VCaP (cell line): ENCODE data around the gene KCNQ1OT1.

Source experiments
- H3K27ac ChIP-seq: fragments of 450-650 bp; 2 replicates; pipeline ENCODE4 v1.5.1; 2017
- TF ChIP-seq, protein P1 (sequence below): fragments of 450-650 bp; conservative IDR thresholded peaks from 2 replicates; pipeline ENCODE4 v1.5.1; 2017; ENCODE audit warnings: mild to moderate bottlenecking, moderate library complexity

Gene KCNQ1OT1

DNA sequence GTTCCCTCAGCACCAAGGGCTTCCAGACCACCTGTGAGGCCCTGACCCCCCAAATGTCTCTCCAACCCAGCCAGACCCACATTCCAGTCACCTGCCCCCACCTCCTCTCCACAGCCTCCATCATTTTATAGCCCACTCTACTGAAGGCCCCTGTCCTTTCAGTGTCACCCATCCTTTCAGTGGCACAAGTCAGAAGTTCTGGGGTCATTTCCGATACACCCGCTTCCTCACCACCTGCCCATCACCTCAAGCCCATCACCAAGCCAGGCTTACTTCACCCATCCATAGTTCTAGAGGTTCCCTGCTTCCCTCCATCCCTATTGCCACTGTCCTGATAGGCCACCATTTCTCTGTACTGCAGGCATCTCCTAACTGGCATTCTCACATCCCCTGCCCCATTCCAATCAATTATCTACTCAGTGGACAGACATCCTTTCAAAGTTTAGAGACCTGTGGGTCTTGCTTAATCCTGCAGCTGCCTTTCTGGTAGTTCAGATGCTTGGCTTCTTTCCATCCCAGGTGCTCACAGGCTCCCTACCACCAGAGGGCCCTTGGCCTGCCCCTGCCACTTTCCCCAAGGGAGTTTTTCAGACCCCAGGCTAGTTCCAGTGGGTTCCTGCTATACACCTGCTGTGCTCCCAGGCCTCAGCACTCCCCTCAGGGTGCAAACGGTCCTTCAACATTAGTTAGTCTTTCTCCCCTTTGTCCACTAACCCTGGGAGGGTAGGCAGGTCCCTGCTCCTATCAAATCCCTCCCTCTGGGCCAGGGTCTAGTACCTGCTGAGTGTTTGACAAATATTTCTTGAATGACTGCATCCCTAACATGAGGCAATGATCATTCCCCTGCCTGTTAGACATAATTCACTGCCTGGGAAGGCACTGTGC, 7.6 kb downstream of the KCNQ1OT1 start:
- TF ChIP-seq, protein P1, sequence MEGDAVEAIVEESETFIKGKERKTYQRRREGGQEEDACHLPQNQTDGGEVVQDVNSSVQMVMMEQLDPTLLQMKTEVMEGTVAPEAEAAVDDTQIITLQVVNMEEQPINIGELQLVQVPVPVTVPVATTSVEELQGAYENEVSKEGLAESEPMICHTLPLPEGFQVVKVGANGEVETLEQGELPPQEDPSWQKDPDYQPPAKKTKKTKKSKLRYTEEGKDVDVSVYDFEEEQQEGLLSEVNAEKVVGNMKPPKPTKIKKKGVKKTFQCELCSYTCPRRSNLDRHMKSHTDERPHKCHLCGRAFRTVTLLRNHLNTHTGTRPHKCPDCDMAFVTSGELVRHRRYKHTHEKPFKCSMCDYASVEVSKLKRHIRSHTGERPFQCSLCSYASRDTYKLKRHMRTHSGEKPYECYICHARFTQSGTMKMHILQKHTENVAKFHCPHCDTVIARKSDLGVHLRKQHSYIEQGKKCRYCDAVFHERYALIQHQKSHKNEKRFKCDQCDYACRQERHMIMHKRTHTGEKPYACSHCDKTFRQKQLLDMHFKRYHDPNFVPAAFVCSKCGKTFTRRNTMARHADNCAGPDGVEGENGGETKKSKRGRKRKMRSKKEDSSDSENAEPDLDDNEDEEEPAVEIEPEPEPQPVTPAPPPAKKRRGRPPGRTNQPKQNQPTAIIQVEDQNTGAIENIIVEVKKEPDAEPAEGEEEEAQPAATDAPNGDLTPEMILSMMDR, result peak; percentile 69

DNA sequence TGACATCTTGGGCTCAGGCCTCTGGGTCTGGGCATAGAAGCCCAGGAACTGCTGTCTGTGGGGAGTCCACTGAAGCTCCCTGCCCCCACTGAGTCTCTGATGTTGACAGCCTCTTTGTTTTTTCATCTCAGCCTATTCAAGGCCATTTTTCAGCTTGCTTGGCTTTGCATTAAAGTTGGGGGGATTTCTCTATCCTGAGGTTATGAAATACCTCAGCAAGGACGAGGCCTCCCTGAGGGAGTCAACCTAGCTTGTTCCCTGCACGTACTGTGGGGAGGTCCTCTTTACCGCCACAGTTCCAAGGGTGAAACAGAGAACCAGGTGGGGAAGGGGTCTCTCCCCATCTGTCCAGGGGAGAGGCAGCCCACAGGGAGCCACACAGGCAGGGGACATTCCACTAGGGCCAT, 8.4 kb downstream of the KCNQ1OT1 start:
- no peak overlapping the region for H3K27ac ChIP-seq
- TF ChIP-seq, protein P1, result no peak

More for the DNA sequence above, 7.6 kb downstream of the KCNQ1OT1 start:
- H3K27ac ChIP-seq, result no peak overlapping the region

DNA sequence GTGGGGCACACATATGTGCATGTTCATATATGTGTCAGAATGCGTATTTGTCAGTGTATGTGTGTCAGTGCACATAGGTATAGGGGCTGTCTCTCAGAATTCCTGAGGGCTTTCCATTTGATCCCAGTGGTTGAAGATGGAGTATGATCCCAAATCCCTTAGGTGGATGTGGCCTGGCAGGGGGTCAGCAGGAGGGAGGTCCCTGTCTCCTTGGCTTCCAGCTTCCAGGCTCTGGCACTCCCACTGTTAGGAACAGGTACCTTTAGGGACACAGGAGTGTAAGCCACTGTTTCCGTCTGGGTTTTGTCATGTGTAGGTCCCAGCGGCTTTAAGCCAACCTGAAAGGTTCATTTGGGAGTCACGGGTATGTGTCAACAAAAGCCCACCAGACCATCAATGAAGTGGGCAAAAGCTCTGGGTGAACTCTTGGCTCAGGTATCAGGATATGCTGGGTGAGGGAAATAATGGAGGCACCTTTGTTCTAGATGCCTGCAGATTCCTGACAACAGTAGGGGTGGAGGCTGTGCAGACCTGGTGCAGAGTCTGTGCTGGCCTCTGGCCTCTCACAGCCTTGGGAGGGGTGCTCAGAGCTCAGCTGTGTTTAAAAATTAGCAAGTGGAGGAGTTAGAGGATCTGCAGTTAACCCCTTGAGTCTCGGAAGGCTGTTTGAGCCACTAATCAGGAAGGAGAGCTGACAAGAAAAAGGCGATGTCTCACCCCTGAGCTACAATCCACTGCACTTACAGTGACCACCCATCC, 9.0 kb downstream of the KCNQ1OT1 start:
- no peak overlapping the region for H3K27ac ChIP-seq
- TF ChIP-seq, protein P1, result no peak

DNA sequence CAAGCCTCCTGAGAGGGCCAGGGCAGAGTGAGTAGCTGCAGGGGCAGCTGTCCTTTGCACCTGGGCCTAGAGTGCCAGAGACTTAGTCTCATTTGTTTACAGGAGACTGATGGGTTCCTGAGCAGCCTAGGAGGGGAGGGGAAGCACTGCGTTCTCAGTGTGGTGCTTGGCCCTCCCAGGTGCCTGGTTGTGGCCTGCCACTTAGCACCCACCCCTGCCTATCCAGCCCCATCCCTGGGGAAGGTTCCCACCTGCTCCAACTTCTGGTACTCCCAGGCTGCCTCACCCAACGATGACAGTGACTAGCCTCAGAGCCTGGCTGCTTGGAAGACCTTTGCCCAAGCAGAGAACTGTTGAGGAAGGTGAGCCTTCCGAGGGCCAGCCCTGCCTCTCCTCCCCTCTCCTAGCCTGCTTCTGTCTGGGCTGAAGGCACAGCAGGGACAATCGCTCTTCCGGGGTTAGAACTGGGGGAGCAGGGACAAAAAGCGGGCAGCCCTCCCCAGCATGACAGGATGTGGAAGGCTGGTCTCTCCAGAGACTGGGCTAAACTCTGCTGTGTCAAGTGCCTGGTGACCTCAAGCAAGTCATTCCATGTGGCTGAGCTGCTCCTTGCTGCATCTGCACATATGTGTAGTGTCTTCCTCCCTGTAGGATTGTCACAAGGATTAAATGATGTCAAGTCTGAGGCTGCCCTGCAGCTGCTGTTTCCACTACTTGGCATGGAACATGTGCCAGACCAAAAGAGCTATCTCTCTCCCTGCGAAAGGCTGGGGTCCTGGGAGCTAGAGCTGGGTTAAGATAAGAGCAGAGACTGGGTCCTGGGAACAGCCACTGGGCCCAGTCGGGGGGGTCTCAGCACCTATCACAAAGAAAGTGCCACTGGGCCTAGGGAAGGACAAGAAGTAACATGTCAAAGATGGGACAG, 9.9 kb downstream of the KCNQ1OT1 start:
- H3K27ac ChIP-seq, result no peak overlapping the region

DNA sequence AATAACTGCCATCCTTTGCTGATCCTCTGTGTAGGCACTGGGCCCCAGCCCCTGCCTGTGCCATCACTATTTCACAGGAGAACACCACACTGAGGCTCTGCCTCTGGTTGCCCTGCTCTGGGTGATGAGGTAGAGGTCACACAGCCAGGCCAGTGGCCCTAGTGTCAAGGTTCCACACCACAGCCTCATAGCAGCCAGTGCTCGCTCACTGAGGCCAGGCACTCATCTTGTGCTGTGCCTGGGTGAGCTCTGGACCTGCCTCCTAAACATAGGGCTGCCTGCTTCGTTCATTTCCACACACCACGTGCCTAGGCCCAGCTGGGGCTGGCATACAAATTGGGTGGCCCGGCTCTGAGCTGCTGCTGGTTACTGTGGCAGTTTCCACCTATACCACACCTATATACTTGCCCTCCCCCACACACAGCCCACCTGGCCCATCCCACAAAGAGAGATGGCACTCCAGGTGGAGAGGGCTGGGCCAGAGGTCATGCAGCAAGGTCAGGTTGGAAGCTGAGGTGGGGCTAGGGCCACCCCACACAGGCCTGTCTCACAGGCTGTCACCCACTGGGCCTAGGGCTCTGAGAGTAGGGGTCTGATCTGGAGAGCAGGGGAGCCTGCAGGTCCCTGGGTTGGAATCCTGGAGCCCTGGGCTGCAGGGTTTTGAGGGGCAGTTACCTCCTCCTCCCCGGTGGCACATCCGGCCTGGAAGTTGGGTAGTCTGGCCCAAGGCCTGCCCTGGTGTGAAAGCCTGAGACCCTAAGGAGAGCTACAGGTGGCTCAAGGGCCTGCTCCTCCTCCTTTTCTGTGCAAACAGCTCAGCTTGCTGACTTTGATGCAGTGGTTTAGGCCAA, 11.2 kb downstream of the KCNQ1OT1 start:
- H3K27ac ChIP-seq, result no peak overlapping the region
- TF ChIP-seq, protein P1, result no peak

More for the DNA sequence above, 9.9 kb downstream of the KCNQ1OT1 start:
- TF ChIP-seq, protein P1, result no peak

DNA sequence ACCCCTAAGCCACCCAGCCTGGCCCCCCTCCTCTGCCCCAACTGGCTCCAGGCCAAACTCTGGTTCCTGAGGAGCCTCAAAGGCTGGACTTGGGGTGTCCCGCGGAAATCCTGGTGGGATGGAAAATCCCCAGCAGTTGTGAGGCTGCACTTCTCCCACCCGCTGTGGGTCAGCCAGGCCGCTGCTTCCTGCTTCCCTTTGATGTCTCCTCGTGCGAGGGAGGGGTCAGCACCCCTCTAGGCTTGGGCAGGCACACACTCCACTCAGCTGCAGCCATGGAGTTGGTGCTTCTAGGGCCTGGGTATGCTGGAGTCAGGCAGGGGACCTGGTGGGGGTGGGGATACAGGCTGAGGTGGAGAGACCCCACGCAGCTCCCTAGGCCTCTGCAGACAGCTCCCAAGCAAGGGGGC, 12.0 kb downstream of the KCNQ1OT1 start:
- TF ChIP-seq, protein P1, result no peak
- no peak overlapping the region for H3K27ac ChIP-seq
